Sigmoid colon (tissue), 4 donors: ENCODE data around the gene TJAP1.

ENCODE experiments used
- POLR2AphosphoS5 ChIP-seq, 4 donors: sonication (generic); formaldehyde crosslinking; IDR thresholded peaks; one replicate each; pipeline ENCODE4 v1.6.1; 2017; ENCODE audit warnings: antibody characterized with exemption in 4 of 4
- TF ChIP-seq, protein P1 (sequence below), 4 experiments: fragments of 450-650 bp in 3 of 4; fragments of 200-600 bp in 1 of 4; IDR thresholded peaks; one replicate each; pipeline ENCODE4 v1.5.1; 2016 to 2019; ENCODE audit warnings: antibody characterized with exemption in 4 of 4, mild to moderate bottlenecking in 3 of 4, moderate library complexity in 2 of 4

DNA sequence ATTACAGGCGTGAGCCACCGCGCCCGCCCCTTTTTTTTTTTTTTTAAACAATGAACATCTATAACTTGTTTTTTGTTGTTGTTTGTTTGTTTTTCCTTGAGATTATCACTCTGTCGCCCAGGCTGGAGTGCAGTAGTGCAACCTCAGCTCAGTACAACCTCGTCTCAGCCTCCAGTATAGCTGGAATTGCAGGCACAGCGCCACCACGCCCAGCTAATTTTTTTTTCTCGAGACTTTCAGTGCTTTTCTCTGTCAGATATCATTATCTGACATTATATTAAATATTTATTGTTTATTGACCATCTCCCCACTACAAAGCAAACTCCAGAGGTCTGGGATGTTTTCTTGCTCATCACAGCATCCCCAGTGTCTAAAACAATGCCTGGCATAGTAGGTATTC lies 19.7 kb upstream of the TJAP1 start:
- TF ChIP-seq, protein P1, sequence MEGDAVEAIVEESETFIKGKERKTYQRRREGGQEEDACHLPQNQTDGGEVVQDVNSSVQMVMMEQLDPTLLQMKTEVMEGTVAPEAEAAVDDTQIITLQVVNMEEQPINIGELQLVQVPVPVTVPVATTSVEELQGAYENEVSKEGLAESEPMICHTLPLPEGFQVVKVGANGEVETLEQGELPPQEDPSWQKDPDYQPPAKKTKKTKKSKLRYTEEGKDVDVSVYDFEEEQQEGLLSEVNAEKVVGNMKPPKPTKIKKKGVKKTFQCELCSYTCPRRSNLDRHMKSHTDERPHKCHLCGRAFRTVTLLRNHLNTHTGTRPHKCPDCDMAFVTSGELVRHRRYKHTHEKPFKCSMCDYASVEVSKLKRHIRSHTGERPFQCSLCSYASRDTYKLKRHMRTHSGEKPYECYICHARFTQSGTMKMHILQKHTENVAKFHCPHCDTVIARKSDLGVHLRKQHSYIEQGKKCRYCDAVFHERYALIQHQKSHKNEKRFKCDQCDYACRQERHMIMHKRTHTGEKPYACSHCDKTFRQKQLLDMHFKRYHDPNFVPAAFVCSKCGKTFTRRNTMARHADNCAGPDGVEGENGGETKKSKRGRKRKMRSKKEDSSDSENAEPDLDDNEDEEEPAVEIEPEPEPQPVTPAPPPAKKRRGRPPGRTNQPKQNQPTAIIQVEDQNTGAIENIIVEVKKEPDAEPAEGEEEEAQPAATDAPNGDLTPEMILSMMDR (IDR thresholded peaks at IDR 0.05), result no peak
- TF ChIP-seq POLR2AphosphoS5 (IDR thresholded peaks at IDR 0.05), result no peak
